G401.6 (cell line): ENCODE measurements around the gene SLC35A2.
A peak's percentile ranks its signal among the peaks of the same experiment; 100 is the strongest.
"Not testable (repeated sequence)": the region's sequence is repeated elsewhere in the genome, so short reads cannot be mapped to it uniquely, and the experiment has no call there.

ENCODE experiments used
- FAIRE-seq: peaks from 2 replicates; lab custom pipeline; 2012; peaks lifted over from hg19 to GRCh38; lab: Jason Lieb, UNC

The SLC35A2 gene

DNA sequence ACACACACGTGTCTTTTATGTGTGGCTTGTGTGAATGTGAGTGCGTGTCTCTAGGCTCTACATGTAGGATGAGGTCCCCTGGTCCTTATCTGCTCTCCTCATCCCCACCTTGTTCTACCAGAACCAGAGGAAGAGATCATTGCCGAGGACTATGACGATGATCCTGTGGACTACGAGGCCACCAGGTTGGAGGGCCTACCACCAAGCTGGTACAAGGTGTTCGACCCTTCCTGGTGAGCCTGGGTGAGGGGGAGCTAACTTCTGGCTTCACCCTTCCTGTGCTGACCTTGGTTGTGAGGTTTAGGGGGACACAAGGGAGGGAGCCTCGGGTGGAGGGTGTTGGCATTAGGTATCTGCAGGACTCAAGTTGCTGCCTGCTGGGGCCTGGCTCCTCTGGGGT is 10.4 kb downstream of the SLC35A2 start:
- FAIRE-seq, result no peak

DNA sequence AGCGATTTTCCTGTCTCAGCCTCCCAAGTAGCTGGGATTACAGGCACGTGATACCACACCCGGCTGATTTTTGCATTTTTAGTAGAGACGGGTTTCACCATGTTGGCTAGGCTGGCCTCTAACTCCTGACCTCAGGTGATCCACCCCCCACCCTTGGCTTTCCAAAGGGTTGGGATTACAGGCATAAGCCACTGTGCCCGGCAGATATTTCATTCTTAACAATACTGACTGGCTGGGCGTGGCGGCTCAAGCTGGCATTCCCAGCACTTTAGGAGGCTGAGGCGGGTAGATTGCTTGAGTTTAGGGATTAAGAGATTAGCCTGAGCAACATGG is 12.4 kb downstream of the SLC35A2 start:
- FAIRE-seq, result no peak

DNA sequence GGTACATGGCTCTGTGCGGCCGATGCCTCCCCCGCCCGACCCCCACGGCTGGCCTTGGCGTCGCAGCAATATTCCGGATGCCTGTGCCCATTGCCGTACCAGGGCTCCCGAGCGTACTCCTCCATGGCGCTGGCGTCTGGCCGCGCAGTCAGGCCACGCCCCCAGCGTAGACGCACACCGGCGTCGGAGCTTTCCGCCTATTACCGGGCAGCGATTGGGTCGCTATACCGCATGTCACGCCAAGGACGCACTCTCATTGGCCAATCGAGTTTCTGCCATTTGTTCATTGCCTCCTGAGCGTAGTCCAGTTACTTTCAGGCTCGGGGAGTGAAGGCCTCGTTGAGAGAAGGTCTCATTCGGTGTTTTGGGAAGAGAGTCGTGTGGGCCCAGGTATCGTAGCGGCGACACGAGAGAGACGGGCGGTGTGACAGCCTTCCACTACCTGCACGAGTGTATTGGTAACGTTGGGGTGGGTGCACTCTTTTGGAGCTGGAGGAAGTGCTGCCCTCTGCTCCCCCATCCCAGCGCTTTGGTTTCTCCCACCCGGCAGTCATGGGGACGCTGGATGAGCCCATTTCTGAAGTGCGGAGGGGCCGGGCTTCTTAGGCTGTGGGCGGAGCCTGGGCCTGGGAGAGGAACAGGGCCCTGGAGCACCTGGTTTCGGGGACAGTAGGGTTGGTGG is 13.7 kb downstream of the SLC35A2 start, which contains the start of the genes PQBP1 and TIMM17B:
TSS of gene PQBP1 (plus strand) at position 306 of the 682 bp plus-strand sequence. CDS start 580 bp downstream, outside the sequence.
TSS of gene TIMM17B (minus strand) at position 144 of the 682 bp plus-strand sequence. CDS start at position 125, 19 bp downstream.
- peak; percentile 98 for FAIRE-seq

DNA sequence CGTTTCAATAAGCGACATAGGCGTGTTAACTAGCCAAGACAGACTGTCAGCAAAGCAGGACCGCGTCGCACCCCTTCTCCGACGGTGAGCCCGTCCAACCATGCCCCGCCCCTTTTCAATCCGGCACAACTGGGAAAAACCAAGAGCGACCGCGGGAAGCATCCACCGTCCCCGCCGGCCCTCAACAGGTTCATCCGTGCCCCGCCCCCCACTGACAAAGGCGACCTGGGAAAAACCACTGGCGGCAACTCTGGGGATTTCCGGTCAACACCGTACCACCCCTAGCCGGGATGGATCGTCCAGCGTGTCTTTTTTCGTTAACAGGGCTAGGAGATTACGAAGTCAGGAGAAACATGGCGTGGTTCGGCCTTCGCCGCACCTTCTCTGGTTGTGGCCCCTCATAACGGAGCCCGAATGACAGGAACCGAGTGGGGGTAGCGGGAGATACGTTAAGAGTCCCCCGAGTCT is 14.3 kb downstream of the SLC35A2 start:
- peak; percentile 69 for FAIRE-seq

DNA sequence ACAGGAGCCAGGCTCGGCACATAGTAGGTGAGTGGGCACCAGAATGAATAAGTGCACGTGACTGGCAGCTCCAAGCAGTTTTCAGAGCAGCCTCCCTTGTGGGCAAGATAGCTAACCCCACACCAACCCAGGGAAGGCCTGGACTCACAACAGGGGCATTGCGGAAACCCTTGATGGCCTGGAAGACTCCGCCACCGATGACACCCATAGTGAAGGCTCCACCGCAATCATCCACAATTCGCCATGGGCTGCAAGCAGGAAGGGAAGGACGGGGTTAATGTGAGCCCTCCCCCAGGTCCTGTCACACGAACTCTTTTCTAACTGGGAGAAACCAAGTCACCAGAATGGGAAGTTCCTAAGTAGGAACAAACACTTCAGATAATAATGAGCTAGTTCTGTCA is 14.8 kb downstream of the SLC35A2 start:
- no peak for FAIRE-seq

DNA sequence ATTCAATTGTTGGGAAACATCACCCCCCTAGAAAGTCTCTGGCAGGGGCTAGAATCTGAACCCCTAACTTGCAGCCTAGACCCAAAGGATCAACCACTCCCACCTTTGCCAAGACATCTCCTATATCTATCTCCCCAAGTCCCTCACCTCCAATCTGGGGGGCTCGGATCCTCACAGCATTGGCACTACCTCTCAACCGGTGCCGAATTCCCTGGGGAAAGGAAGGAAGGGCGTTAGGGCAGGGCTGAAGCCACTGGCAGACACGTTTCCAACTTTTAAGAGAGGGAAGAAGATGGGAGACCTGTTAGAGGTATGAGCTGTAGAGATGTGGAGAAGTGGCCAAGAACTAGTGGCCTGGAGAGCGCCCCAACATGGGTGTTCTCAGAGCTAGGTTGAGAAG is 16.6 kb downstream of the SLC35A2 start:
- FAIRE-seq, result no peak

DNA sequence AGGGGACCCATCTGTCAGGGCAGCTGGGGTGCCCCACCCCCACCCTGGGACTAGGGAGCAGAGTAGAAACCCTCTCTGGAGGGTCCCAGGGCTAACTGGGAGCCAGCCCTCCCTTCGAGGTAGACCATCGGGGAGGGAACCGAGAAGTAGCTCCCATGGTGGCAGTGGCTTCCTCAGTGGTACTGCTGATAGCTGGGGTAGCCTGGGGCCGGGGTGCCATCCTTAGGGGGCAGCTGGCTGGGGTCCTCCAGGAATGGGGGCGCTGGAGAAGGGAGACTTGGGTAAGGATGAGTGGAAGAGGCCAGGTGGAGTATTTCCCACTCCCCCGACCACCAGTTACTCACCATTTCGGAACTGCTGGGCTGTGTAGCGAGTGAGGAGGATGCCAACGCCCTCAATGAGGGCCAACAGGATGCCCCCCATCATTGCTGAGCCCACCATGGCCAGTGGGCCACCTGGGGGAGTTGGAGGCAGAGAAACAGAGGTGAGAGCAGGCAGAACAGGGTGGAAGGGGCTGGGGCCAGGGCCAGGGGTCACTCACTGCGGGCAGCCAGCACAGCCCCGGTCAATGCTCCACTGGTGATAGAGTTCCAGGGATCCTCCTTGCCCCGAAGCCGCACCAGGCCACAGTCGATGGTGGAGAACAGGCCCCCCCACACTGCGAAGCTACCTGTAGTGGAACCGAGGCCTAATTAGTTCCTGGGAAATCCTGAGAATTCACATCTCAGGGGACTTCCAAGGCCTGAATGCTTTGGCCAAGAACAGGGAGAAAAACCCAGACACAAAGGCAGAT is 17.7 kb downstream of the SLC35A2 start:
- no peak for FAIRE-seq

DNA sequence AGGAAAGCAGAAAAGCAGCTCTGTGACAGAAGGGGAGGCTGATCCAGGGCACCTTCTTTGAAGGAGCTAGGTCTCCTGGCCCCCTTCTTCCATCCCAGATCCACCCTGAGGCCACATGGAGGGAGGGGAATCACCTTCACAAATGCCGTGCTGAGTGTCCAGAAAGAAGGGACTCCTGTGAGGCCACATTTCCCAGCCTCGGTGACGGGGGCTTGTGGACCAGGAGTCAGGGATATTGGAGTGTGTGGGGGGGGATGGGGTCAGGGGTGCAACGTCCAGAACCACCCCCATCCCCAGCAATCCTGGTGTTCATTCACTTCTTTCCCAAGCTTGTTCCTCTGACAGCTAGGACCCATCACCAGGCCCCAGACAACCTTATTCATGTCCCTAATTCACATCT is 18.6 kb downstream of the SLC35A2 start:
- FAIRE-seq, result no peak

DNA sequence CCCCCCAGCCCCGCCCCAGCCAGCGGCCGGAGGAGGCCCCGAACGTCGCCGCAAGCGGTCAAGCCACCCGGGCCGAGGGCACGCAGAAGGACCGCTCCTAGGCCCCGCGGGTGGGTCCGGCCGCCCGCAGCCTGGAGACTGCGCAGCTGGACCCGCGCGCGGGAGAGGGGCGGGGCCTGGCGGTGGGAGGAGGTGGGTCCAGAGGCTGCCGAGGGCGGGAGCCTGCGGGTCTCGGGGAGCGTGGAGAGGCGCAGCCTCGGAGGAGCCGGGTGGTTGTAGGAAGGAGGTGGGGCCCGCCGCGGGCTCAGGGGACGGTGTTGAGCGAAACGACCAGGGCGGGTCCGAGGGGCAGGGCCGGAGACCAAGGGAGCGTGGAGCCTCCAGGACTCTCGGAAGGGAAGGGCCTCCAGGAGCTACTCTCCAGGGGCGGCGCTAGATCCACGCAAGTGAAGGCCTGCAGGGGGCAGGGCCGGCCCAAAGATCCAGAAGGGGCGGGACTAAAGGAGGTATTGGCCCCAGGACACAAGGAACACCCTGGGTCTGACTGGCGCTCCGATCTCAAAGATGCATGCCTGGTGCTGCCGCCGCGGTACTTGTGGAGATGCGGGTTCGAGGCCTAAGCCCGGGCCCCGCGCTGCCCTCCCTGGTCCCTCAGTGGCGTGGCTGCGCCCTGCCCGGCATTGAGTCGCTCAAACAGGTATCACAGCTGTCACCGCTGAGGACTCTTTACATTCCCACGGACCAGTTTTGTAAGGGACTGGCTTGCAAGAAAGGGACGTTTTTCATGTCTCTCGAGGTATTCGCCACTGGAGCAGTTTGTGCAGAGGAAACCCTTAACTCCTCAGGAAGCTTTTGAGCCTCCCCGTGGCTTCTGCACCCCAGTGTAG is 19.8 kb downstream of the SLC35A2 start:
- peak; percentile 95 for FAIRE-seq

DNA sequence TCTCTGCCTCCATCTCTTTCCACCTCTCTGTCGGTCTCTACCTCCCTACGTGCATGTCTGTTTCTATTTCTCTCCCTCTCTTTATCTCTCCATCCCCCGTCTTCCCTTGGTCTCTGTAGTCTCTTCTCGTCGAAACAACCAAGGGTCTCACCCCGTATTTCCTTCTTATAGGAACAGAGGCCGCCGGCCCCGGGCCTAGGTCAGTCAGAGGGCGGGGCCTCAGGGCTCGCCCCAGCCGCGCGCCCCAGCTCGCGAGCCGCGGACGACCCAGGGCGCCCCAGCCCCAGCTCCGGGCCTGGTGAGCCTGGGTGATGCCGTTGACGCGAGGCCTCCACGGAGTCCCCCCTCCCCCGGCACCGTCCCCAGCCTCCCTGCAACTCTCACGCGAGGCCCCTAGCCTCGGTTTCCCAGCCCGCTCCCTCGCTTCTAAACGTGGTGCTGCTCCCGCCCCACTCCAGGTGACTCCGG is 20.5 kb downstream of the SLC35A2 start:
- FAIRE-seq, result no peak

DNA sequence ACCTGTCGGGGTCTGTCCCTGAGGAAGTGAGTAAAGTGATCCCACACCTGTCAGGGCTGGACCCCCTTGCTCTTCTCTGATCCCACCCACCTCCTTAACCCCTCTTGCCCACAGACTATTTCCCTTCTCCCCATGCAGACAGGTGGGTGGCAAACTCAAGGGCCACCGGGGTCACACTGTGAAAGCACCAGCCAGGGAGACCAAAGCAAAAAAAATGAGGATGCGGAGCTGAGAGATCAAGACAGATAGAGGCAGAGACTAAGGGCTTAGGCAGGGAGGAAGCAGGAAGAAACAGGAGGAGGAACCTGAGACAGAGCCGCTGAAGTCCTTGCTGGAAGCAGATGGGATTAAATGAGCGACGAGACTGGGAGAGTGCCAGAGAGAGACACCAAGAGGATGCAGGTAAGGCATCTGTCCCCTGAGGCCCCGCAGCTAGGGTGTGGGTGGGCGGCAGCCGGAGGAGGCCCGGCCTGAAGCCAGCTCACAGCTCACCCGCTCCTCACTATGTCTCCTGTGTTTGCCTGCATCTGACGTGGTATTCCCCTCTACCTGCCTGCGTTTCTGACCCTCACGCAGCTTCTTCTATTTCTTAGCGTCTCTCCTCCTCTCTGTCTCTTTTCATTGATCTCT is 21.0 kb downstream of the SLC35A2 start:
- FAIRE-seq, result no peak

DNA sequence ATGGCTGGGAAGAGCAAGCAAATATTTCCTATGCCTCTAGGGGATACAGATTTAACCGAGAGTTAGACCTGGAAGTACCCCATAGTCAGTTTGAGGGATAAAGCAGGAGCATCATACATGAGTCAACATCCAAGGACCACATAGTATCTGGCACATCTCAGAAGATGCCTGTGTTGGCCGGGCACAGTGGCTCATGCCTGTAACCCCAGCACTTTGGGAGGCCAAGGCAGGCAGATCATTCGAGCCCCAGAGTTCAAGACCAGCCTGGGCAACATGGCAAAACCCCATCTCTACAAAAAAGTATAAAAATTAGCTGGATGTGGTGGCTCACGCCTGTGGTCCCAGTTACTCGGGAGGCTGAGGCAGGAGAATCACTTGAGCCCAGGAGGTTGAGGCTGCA is 24.9 kb downstream of the SLC35A2 start:
- not testable (repeated sequence) for FAIRE-seq

DNA sequence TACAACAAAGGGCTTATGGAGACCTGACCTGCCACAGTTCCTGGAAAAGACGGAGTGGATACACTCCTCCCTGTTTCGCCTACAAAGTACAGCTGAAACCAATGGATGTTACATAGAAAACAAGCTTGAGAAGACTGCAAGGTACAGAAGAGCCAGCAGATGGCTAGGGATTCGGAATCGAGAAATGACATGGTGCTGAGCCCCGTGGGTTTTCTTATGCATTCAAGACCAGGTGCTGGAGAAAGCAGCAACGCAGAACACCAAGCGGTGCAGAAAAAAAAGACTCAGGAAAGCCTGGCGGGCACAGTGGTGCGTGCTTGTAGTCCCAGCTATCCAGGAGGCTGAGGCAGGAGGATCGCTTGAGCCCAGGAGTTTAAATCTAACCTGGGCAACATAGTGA is 27.7 kb downstream of the SLC35A2 start:
- peak; percentile 41 for FAIRE-seq

DNA sequence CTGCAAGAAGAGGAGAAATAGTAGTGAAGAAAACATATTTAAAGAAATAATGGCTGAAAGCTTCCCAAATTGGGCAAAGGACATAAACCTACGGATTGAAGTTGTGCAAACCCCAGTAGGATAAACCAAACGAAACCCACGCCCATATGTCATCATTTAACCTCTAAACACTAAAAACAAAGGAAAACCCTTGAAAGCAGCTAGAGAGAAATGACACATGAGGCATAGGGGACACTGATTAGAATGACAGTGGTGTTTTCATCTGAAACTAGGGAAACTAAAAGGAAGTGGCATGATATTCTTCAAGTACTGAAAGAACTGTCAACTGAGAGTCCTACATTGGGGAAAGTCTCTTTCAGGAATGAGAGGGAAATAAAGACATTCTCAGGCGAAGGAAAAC is 34.5 kb downstream of the SLC35A2 start:
- FAIRE-seq, result not testable (repeated sequence)

DNA sequence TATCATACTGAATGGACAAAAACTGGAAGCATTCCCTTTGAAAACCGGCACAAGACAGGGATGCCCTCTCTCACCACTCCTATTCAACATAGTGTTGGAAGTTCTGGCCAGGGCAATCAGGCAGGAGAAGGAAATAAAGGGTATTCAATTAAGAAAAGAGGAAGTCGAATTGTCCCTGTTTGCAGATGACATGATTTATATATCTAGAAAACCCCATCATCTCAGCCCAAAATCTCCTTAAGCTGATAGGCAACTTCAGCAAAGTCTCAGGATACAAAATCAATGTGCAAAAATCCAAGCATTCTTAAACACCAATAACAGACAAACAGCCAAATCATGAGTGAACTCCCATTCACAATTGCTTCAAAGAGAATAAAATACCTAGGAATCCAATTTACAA is 39.4 kb downstream of the SLC35A2 start:
- FAIRE-seq, result not testable (repeated sequence)

DNA sequence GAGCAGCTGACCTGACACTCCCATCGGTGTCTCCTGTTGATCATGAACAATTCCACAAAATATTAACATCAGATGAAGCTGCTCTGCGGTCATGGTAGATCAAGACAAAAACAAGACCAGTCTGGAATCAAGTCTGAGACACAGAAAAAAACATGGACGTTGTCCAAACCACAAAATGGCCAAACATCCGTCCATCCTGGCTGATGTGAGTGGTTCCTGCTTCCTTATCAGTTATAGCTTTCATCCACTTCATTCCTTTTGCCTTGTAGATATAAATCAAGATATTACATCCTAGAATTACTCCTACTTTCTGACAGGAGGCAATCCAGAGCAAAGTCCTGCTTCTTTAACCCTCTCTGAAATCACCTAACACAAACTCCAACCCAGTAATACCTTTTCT is 47.2 kb downstream of the SLC35A2 start:
- no peak for FAIRE-seq

DNA sequence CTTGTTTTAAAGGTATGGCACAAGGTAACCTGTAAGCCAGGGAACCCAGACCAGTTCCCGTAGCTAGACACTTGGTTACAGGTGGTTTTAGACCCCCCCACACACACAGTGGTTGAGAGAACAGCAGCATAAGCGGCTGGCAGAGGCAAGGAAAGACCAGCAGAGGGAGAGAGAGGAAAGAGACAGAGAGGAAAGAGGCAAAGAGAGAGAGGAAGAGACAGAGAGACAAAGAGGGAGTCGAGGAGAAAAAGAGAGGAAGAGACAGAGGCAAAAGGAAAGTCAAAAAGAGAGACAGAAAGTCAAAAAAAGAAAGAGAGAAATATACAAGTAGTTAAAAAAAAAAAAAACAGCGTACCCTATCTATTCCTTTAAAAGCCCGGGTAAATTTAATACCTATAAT is 56.5 kb downstream of the SLC35A2 start:
- peak; percentile 77 for FAIRE-seq

DNA sequence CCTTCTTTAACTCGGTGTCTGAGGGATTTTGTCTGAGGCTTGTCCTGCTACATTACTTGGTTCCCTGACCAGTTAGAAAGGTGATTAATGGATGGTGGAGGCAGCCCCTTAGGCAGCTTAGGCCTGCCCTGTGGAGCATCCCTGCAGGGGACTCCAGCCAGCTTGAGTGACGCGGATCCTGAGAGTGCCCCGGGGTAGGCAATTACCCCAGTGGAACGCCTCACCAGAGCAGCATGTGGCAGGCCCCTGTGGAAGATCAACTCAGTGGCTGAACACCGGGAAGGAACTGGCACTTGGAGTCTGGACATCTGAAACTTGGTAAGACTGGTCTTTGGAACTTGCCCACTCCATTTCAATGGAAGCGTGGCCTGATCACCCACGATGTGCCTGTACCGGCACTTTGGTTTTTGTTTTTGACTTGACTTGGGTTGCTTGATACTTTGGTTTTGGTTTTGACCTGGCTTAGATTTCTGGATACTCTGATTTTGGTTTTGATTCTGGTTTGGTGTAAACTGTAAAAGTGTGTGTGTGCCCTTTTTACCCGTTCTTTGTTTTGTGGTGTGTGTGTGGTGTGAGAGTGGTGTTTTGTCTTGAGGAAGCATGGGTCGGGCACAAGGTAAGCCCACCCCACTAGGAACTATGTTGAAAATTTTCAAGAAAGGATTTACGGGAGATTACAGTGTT is 57.2 kb downstream of the SLC35A2 start:
- not testable (repeated sequence) for FAIRE-seq

DNA sequence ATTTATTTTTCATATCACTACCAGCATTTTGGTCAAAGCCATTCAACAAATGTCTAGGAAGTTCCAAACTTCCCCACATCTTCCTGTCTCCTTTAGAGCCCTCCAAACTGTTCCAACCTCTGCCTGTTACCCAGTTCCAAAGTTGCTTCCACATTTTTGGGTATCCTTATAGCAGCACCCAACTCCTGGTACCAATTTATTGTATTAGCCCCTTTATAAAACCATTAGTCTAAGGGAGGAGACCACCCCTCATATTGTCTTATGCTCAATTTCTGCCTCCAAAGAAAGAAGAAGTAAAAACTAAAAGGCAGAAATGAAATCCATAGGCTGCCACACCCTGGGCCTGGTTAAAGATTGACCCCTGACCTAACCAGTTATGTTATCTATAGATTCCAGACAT is 58.0 kb downstream of the SLC35A2 start:
- not testable (repeated sequence) for FAIRE-seq
